IMR-90 (cell line): ENCODE results near the gene MROH8. TPM values are rescaled to one million over a fixed set of nuclear protein-coding genes. Genes with fewer than 3 reads are reported as not detected.

Experiments
- ATAC-seq: fragments of 200-7000 bp; cut with Tn5 transposase; 2 replicates; pipeline ENCODE4 v1.9.1; 2020; ENCODE audit warnings: low read depth, mild to moderate bottlenecking, moderate library complexity
- BruUV-seq: library from RNA; stranded (reverse); fragments of 400-500 nt; replicated peaks from 2 replicates; lab custom pipeline; 2021; lab: Mats Ljungman, UMichigan
- CTCF ChIA-PET: fragments of 300-600 bp; formaldehyde crosslinking; extraction: SDS; loops from one replicate; lab custom pipeline; 2021; ENCODE audit warnings: antibody characterized with exemption; lab: Yijun Ruan, JAX
- POLR2A ChIA-PET: fragments of 300-600 bp; sonication (Branson Sonifier 250); formaldehyde crosslinking; loops from one replicate; lab custom pipeline; 2022; ENCODE audit warnings: antibody characterized with exemption; ENCODE audit not compliant: unreplicated experiment; lab: Charles Lee
- DNase-seq: peaks from one replicate; pipeline ENCODE4 v3.0.0; 2013
- H2AFZ ChIP-seq: replicated peaks from 2 replicates; pipeline ENCODE3; 2013; ENCODE audit warnings: low read length, mild to moderate bottlenecking; ENCODE audit not compliant: poor library complexity
- H2AK5ac ChIP-seq: 2 replicates; pipeline ENCODE4 v1.6.1; 2013; ENCODE audit warnings: low read depth, low read length, inconsistent platforms
- H2AK9ac ChIP-seq: replicated peaks from 2 replicates; pipeline ENCODE3; 2013; ENCODE audit warnings: mild to moderate bottlenecking, low read depth, low read length, moderate library complexity; ENCODE audit not compliant: poor library complexity
- H2BK120ac ChIP-seq: 2 replicates; pipeline ENCODE4 v1.6.1; 2013; ENCODE audit warnings: low read depth, low read length, inconsistent platforms
- H2BK15ac ChIP-seq: 3 replicates; pipeline ENCODE4 v1.6.1; 2013; ENCODE audit warnings: low read depth, low read length, inconsistent platforms
- H2BK20ac ChIP-seq: 2 replicates; pipeline ENCODE4 v1.6.1; 2013; ENCODE audit warnings: low read depth, mild to moderate bottlenecking, inconsistent platforms, low read length, moderate library complexity
- H2BK5ac ChIP-seq: 2 replicates; pipeline ENCODE4 v1.6.1; 2013; ENCODE audit warnings: mild to moderate bottlenecking, low read depth, low read length, inconsistent platforms; ENCODE audit not compliant: poor library complexity, severe bottlenecking
- H3K14ac ChIP-seq: replicated peaks from 2 replicates; pipeline ENCODE4 v1.6.1; 2013; ENCODE audit warnings: low read depth, low read length, inconsistent platforms
- H3K18ac ChIP-seq: 2 replicates; pipeline ENCODE4 v1.6.1; 2013; ENCODE audit warnings: low read depth, low read length, control low read depth
- H3K23ac ChIP-seq: 2 replicates; pipeline ENCODE4 v1.6.1; 2013; ENCODE audit warnings: low read depth, low read length, inconsistent platforms
- H3K27ac ChIP-seq: 2 replicates; pipeline ENCODE4 v1.5.1; 2013; ENCODE audit warnings: mild to moderate bottlenecking, control low read depth, low read length; ENCODE audit not compliant: insufficient read depth
- H3K27me3 ChIP-seq: 2 replicates; pipeline ENCODE4 v1.6.1; 2013; ENCODE audit warnings: low read length; ENCODE audit not compliant: control insufficient read depth, insufficient read depth
- H3K36me3 ChIP-seq: 2 replicates; pipeline ENCODE4 v1.6.1; 2013; ENCODE audit warnings: low read length, mixed read lengths; ENCODE audit not compliant: control insufficient read depth, insufficient read depth
- H3K4ac ChIP-seq: 2 replicates; pipeline ENCODE4 v1.6.1; 2013; ENCODE audit warnings: low read depth, low read length, inconsistent platforms
- H3K4me1 ChIP-seq: 2 replicates; pipeline ENCODE4 v1.6.1; 2013; ENCODE audit warnings: low read length, mixed read lengths; ENCODE audit not compliant: control insufficient read depth, insufficient read depth
- H3K4me2 ChIP-seq: 2 replicates; pipeline ENCODE4 v1.6.1; 2013; ENCODE audit warnings: low read depth, mild to moderate bottlenecking, control low read depth, low read length, moderate library complexity
- H3K4me3 ChIP-seq: 2 replicates; pipeline ENCODE4 v1.5.1; 2013; ENCODE audit warnings: low read depth, mild to moderate bottlenecking, control low read depth, low read length, moderate library complexity; ENCODE audit not compliant: insufficient read depth
- H3K56ac ChIP-seq: 2 replicates; pipeline ENCODE4 v1.6.1; 2013; ENCODE audit warnings: low read length, inconsistent platforms; ENCODE audit not compliant: insufficient read depth; ENCODE audit errors: extremely low read depth
- H3K79me1 ChIP-seq, 2 experiments: 2 replicates each; pipeline ENCODE4 v1.6.1; 2013; ENCODE audit warnings: low read length in 2 of 2, inconsistent platforms in 1 of 2, low read depth in 1 of 2
- H3K9ac ChIP-seq: 2 replicates; pipeline ENCODE4 v1.6.1; 2013; ENCODE audit warnings: low read depth, low read length, control low read depth
- H3K9me1 ChIP-seq: 2 replicates; pipeline ENCODE4 v1.6.1; 2013; ENCODE audit warnings: low read length, inconsistent platforms; ENCODE audit not compliant: insufficient read depth
- H3K9me3 ChIP-seq: 2 replicates; pipeline ENCODE4 v1.6.1; 2013; ENCODE audit warnings: low read length; ENCODE audit not compliant: control insufficient read depth, insufficient read depth
- H4K20me1 ChIP-seq: 2 replicates; pipeline ENCODE4 v1.6.1; 2013; ENCODE audit warnings: low read length, inconsistent platforms; ENCODE audit not compliant: insufficient read depth
- H4K5ac ChIP-seq: 2 replicates; pipeline ENCODE4 v1.6.1; 2013; ENCODE audit warnings: mild to moderate bottlenecking, low read depth, low read length, control low read depth
- H4K8ac ChIP-seq, 2 experiments: 2 replicates each; pipeline ENCODE4 v1.6.1; 2013; ENCODE audit warnings: low read depth in 2 of 2, low read length in 2 of 2, control low read depth in 1 of 2, inconsistent platforms in 1 of 2
- H4K91ac ChIP-seq: 2 replicates; pipeline ENCODE4 v1.6.1; 2013; ENCODE audit warnings: low read depth, low read length, inconsistent platforms; ENCODE audit not compliant: insufficient read depth
- BHLHE40 ChIP-seq: fragments of 150-350 bp; IDR thresholded peaks from 2 replicates; pipeline ENCODE4 v1.6.1; 2016; ENCODE audit warnings: mild to moderate bottlenecking, low read depth, low read length
- CEBPB ChIP-seq: IDR thresholded peaks from 2 replicates; pipeline ENCODE4 v1.6.1; 2012; ENCODE audit warnings: low read depth, low read length, improper control_type of control experiment
- MAZ ChIP-seq: IDR thresholded peaks from 2 replicates; pipeline ENCODE4 v1.6.1; 2012; ENCODE audit warnings: low read depth, mild to moderate bottlenecking, low read length, improper control_type of control experiment, moderate library complexity, borderline replicate concordance
- RFX5 ChIP-seq: IDR thresholded peaks from 2 replicates; pipeline ENCODE4 v1.8.0; 2012; ENCODE audit warnings: low read depth, mild to moderate bottlenecking, low read length, moderate library complexity
- WGBS, 2 experiments: methylation state at CpG; one replicate each; pipeline versions ENCODE4 v1.1.5 to v1.1.7; 2013; ENCODE audit warnings: missing lambda C conversion rate in 2 of 2; ENCODE audit not compliant: insufficient read length in 1 of 2; ENCODE audit errors: extremely low coverage in 2 of 2; 5-methylcytosine and 5-hydroxymethylcytosine counted together
- dilution Hi-C: fragments of 300-500 bp; cut with HindIII; formaldehyde crosslinking; loops from one replicate; pipeline ENCODE4 v1.14.3; 2018; ENCODE audit warnings: low sequenced_read_pairs; ENCODE audit not compliant: unreplicated experiment
- in situ Hi-C: fragments of 300-500 bp; cut with MboI; formaldehyde crosslinking; loops from 3 replicates; pipeline ENCODE4 v1.14.3; 2019; ENCODE audit warnings: low sequenced_read_pairs, inconsistent platforms, mixed read lengths
- intact Hi-C: fragments of 100-400 bp; cut with micrococcal nuclease; formaldehyde crosslinking; loops from 2 replicates; pipeline ENCODE4 v1.10.0; 2022
- polyA plus RNA-seq, 3 experiments: library from polyadenylated mRNA; depleted of rRNA; stranded (reverse); fragments of >200 nt; gene quantifications; 2 replicates each; pipeline ENCODE4 v1.2.3, GENCODE V29; 2012; ENCODE audit warnings: low replicate concordance in 1 of 3
- total RNA-seq: library from RNA; depleted of rRNA; stranded (reverse); fragments of >200 nt; gene quantifications from 2 replicates; pipeline ENCODE4 v1.2.3, GENCODE V29; 2012
- TF ChIP-seq, protein P1 (sequence below): fragments of 150-350 bp; IDR thresholded peaks from 2 replicates; pipeline ENCODE4 v1.6.1; 2017; ENCODE audit warnings: mild to moderate bottlenecking, antibody characterized with exemption, low read length, low read depth
- TF ChIP-seq, protein P2 (sequence below): conservative IDR thresholded peaks from 2 replicates; pipeline ENCODE4 v1.5.1; 2012; ENCODE audit warnings: mild to moderate bottlenecking, low read depth, low read length, improper control_type of control experiment

MROH8 gene
- total and polyA plus RNA-seq, 2 of the 4 experiments (the other 2 are of a cell fraction): 1.3 to 1.8 TPM

DNA sequence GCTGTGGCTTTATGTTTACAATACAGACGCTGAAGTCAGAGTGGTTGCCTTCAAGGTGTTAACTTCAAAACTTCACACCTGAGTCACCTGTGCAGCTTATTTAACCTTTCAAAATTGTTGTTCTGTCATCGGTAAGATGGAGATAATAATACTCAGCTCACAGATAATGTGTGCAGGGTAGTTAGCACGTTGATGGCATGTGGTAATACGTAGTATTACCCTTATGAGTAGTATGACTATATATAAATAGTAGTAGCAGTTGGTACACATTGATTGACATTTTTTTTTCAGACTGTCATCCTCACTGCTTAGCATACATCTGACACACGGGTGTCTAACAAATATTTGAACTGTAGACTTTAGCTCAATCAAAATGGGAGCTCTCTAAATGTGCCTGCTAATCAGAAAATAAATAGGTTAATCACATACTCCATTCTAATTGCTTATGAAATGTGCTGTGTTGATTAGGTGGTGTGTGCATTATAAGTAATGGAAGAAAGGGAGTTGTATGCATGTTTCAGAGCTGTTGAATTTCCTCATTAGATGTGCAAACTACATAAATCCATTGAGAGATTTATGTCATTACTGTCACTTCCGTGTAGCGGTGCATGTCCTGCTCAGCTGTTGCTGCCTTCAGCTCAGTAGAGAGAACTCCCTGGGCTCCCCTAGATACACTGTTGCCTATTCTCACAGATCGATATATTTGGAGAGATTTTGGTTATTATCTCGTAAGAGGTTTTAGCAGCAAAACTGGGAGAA lies 11.2 kb upstream of the MROH8 start:
- WGBS, 2 experiments: 80% methylated on average over 1 of the region's 9 CpGs; no CpG with 5 or more reads in 1 of the 2 experiments
- Histone ChIP-seq H2BK120ac (no peak overlapping the region), H3K9me3 (no peaks in the 10 kb centered on the region), H3K56ac (no peak overlapping the region), H4K5ac (no peak overlapping the region), H4K91ac (no peak overlapping the region), H3K36me3 (peaks cover 19% of the 10 kb centered on the region), H3K4me2 (no peak overlapping the region), H3K14ac (no peak overlapping the region), H3K4me1 (no peaks in the 10 kb centered on the region), H2AFZ (no peak overlapping the region), H3K27me3 (no peaks in the 10 kb centered on the region), H3K9me1 (no peaks in the 10 kb centered on the region), H2AK5ac (no peak overlapping the region), H3K9ac (no peak overlapping the region), H2BK20ac (no peak overlapping the region), H3K23ac (no peak overlapping the region), H3K4me3 (no peak overlapping the region), H4K8ac (no peak overlapping the region), H2BK15ac (no peak overlapping the region), H4K20me1 (peaks cover 69% of the 10 kb centered on the region), H3K27ac (no peak overlapping the region), H2BK5ac (no peak overlapping the region), H3K4ac (no peak overlapping the region), H2AK9ac (no peak overlapping the region), H3K79me1 (peaks cover 21 to 78% of the 10 kb centered on the region in 2 experiments), H3K18ac (no peak overlapping the region)
- ChIA-PET CTCF (interaction anchor here (1.4 kb wide), 1 partner anchor 12 kb away, joined by 4 read pairs; no protein-coding TSS in a partner anchor), POLR2A (interaction anchor here (1.0 kb wide), 1 partner anchor 12 kb away, joined by 3 read pairs; the partner anchor contains the start of genes MROH8 and RPN2)
- ATAC-seq (no peak), DNase-seq (no peak)
- TF ChIP-seq, protein P1, sequence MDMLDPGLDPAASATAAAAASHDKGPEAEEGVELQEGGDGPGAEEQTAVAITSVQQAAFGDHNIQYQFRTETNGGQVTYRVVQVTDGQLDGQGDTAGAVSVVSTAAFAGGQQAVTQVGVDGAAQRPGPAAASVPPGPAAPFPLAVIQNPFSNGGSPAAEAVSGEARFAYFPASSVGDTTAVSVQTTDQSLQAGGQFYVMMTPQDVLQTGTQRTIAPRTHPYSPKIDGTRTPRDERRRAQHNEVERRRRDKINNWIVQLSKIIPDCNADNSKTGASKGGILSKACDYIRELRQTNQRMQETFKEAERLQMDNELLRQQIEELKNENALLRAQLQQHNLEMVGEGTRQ: no peak
- TF ChIP-seq RFX5: no peak
- TF ChIP-seq, protein P2, sequence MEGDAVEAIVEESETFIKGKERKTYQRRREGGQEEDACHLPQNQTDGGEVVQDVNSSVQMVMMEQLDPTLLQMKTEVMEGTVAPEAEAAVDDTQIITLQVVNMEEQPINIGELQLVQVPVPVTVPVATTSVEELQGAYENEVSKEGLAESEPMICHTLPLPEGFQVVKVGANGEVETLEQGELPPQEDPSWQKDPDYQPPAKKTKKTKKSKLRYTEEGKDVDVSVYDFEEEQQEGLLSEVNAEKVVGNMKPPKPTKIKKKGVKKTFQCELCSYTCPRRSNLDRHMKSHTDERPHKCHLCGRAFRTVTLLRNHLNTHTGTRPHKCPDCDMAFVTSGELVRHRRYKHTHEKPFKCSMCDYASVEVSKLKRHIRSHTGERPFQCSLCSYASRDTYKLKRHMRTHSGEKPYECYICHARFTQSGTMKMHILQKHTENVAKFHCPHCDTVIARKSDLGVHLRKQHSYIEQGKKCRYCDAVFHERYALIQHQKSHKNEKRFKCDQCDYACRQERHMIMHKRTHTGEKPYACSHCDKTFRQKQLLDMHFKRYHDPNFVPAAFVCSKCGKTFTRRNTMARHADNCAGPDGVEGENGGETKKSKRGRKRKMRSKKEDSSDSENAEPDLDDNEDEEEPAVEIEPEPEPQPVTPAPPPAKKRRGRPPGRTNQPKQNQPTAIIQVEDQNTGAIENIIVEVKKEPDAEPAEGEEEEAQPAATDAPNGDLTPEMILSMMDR: no peak
- TF ChIP-seq BHLHE40: no peak
- TF ChIP-seq MAZ: no peak
- no peak for TF ChIP-seq CEBPB
- dilution Hi-C loops: no loop called here
- intact Hi-C loops: no loop called here
- in situ Hi-C loops: no loop called here
- no TSS peak for BruUV-seq
